ENCODE results near the gene PKP1.

The PKP1 gene

GRCh38 chr1:201260648-201261311 is 22.5 kb upstream of the PKP1 start:
- DNase-seq, result no peak

GRCh38 chr1:201261771-201262547 is 21.3 kb upstream of the PKP1 start:
- no peak for DNase-seq

GRCh38 chr1:201262963-201263608 is 20.2 kb upstream of the PKP1 start:
- DNase-seq, result no peak

GRCh38 chr1:201264072-201264471 is 19.2 kb upstream of the PKP1 start:
- no peak for DNase-seq

- DNase-seq, result no peak
These were observed 18.8 kb upstream of the PKP1 start for GRCh38 chr1:201264554-201264953.

GRCh38 chr1:201265756-201266155 is 17.6 kb upstream of the PKP1 start:
- no peak for DNase-seq

GRCh38 chr1:201266276-201266675 is 17.0 kb upstream of the PKP1 start:
- no peak for DNase-seq

GRCh38 chr1:201266774-201267173 is 16.5 kb upstream of the PKP1 start:
- no peak for DNase-seq

- no peak for DNase-seq
These were observed 15.7 kb upstream of the PKP1 start for GRCh38 chr1:201267481-201268229.

GRCh38 chr1:201268604-201269151 is 14.6 kb upstream of the PKP1 start:
- no peak for DNase-seq

- no peak for DNase-seq
These were observed 14.0 kb upstream of the PKP1 start for GRCh38 chr1:201269281-201269680.

GRCh38 chr1:201269900-201270410 is 13.4 kb upstream of the PKP1 start:
- DNase-seq, result no peak

- no peak for DNase-seq
These were observed 12.5 kb upstream of the PKP1 start for GRCh38 chr1:201270616-201271390.

- no peak for DNase-seq
These were observed 10.5 kb upstream of the PKP1 start for GRCh38 chr1:201272799-201273198.

GRCh38 chr1:201274616-201275252 is 8.6 kb upstream of the PKP1 start:
- DNase-seq, result no peak

GRCh38 chr1:201275253-201275666 is 8.0 kb upstream of the PKP1 start:
- no peak for DNase-seq

- DNase-seq, result no peak
These were observed 6.4 kb upstream of the PKP1 start for GRCh38 chr1:201276891-201277290.

- DNase-seq, result no peak
These were observed 5.9 kb upstream of the PKP1 start for GRCh38 chr1:201277441-201277840.

GRCh38 chr1:201279313-201279712 is 4.0 kb upstream of the PKP1 start:
- DNase-seq, result no peak

GRCh38 chr1:201280884-201281283 is 2.4 kb upstream of the PKP1 start:
- DNase-seq, result no peak

GRCh38 chr1:201281573-201281972 is 1.7 kb upstream of the PKP1 start:
- DNase-seq, result no peak

Data from activated gamma-delta T cell treated with Interleukin-2 at 50 U/mL for 16 hours (primary cell).